Osteoblast (primary cell): Measurements from ENCODE around the gene HCLS1. TPM values are rescaled to one million over a fixed set of nuclear protein-coding genes. Genes with fewer than 3 reads are reported as not detected.

ENCODE experiments used
- DNase-seq: peaks from one replicate; pipeline ENCODE4 v3.0.0; 2011; ENCODE audit warnings: low spot score, mixed read lengths; ENCODE audit not compliant: insufficient read length; ENCODE audit errors: missing footprints
- H2AFZ ChIP-seq: 2 replicates; pipeline ENCODE4 v1.6.0; 2011; ENCODE audit warnings: mild to moderate bottlenecking, low read length
- H3K27ac ChIP-seq: 2 replicates; pipeline ENCODE4 v1.5.1; 2011; ENCODE audit warnings: mild to moderate bottlenecking, low read depth, low read length, moderate library complexity
- H3K27me3 ChIP-seq: 2 replicates; pipeline ENCODE4 v1.6.0; 2012; ENCODE audit warnings: mild to moderate bottlenecking, control low read depth, inconsistent platforms, low read length, moderate library complexity; ENCODE audit not compliant: insufficient read depth
- H3K36me3 ChIP-seq: 2 replicates; pipeline ENCODE4 v1.5.1; 2011; ENCODE audit warnings: mild to moderate bottlenecking, low read length, control low read depth, moderate library complexity; ENCODE audit not compliant: insufficient read depth
- H3K4me1 ChIP-seq: 2 replicates; pipeline ENCODE4 v1.5.1; 2011; ENCODE audit warnings: mild to moderate bottlenecking, low read length, control low read depth, moderate library complexity; ENCODE audit not compliant: insufficient read depth
- H3K4me2 ChIP-seq: 2 replicates; pipeline ENCODE4 v1.6.0; 2011; ENCODE audit warnings: mild to moderate bottlenecking, low read length; ENCODE audit not compliant: insufficient read depth
- H3K4me3 ChIP-seq: fragments of 200-600 bp; sonication (generic); 3 replicates; pipeline ENCODE4 v1.5.1; 2012; ENCODE audit warnings: mild to moderate bottlenecking, low read length, inconsistent platforms; ENCODE audit not compliant: insufficient read depth
- H3K79me2 ChIP-seq: 2 replicates; pipeline ENCODE4 v1.6.0; 2012; ENCODE audit warnings: mild to moderate bottlenecking, low read length, control low read depth, inconsistent platforms; ENCODE audit not compliant: insufficient read depth
- H3K9me3 ChIP-seq: 2 replicates; pipeline ENCODE4 v1.5.1; 2011; ENCODE audit warnings: low read depth, low read length, control low read depth
- H4K20me1 ChIP-seq: 2 replicates; pipeline ENCODE4 v1.6.0; 2012; ENCODE audit warnings: mild to moderate bottlenecking, low read length, control low read depth; ENCODE audit not compliant: insufficient read depth
- CTCF ChIP-seq: IDR thresholded peaks from 2 replicates; pipeline ENCODE4 v1.5.1; 2011; ENCODE audit warnings: mild to moderate bottlenecking, low read depth, low read length, moderate library complexity; ENCODE audit errors: extremely low read depth
- total RNA-seq: library from RNA; depleted of rRNA; stranded (reverse); fragments of >200 nt; gene quantifications from 2 replicates; pipeline ENCODE4 v1.2.3, GENCODE V29; 2012

HCLS1 gene
- total RNA-seq, 1 donor = 2.9 TPM

GRCh38 chr3:121621491-121621890, 39.2 kb downstream of the HCLS1 start:
- Histone ChIP-seq H3K4me1 (no peaks in the 10 kb centered on the region), H3K4me2 (no peak overlapping the region), H3K36me3 (no peaks in the 10 kb centered on the region)

GRCh38 chr3:121619691-121620090, 41.0 kb downstream of the HCLS1 start:
- no peak for DNase-seq
- H3K27ac ChIP-seq = no peak overlapping the region
- H3K9me3 ChIP-seq = no peaks in the 10 kb centered on the region
- no peak overlapping the region for H3K4me2 ChIP-seq
- no peaks in the 10 kb centered on the region for H3K79me2 ChIP-seq
- no peaks in the 10 kb centered on the region for H4K20me1 ChIP-seq
- H3K4me3 ChIP-seq = no peak overlapping the region
- no peak for TF ChIP-seq CTCF
- H3K4me1 ChIP-seq = no peaks in the 10 kb centered on the region
- H2AFZ ChIP-seq = no peak overlapping the region
- H3K36me3 ChIP-seq = no peaks in the 10 kb centered on the region
- H3K27me3 ChIP-seq = peaks cover 4% of the 10 kb centered on the region

More at GRCh38 chr3:121621491-121621890, 39.2 kb downstream of the HCLS1 start:
- H4K20me1 ChIP-seq = no peaks in the 10 kb centered on the region
- H3K9me3 ChIP-seq = no peaks in the 10 kb centered on the region
- peaks cover 4% of the 10 kb centered on the region for H3K27me3 ChIP-seq
- H3K79me2 ChIP-seq = no peaks in the 10 kb centered on the region
- TF ChIP-seq CTCF = no peak
- H3K27ac ChIP-seq = no peak overlapping the region
- H2AFZ ChIP-seq = no peak overlapping the region
- H3K4me3 ChIP-seq = no peak overlapping the region
- no peak for DNase-seq

GRCh38 chr3:121606106-121606505, 54.6 kb downstream of the HCLS1 start:
- no peaks in the 10 kb centered on the region for H4K20me1 ChIP-seq

GRCh38 chr3:121604759-121605158, 55.9 kb downstream of the HCLS1 start:
- no peak overlapping the region for H3K27ac ChIP-seq
- H4K20me1 ChIP-seq = no peaks in the 10 kb centered on the region
- H3K36me3 ChIP-seq = no peaks in the 10 kb centered on the region
- no peak overlapping the region for H3K4me3 ChIP-seq
- DNase-seq = no peak
- no peaks in the 10 kb centered on the region for H3K4me1 ChIP-seq
- no peaks in the 10 kb centered on the region for H3K27me3 ChIP-seq
- H3K9me3 ChIP-seq = no peaks in the 10 kb centered on the region
- H2AFZ ChIP-seq = no peak overlapping the region
- no peak overlapping the region for H3K4me2 ChIP-seq
- H3K79me2 ChIP-seq = no peaks in the 10 kb centered on the region
- no peak for TF ChIP-seq CTCF

More at GRCh38 chr3:121606106-121606505, 54.6 kb downstream of the HCLS1 start:
- H3K27me3 ChIP-seq = no peaks in the 10 kb centered on the region
- H3K79me2 ChIP-seq = no peaks in the 10 kb centered on the region
- H3K9me3 ChIP-seq = no peaks in the 10 kb centered on the region
- H3K4me1 ChIP-seq = no peaks in the 10 kb centered on the region
- H3K36me3 ChIP-seq = no peaks in the 10 kb centered on the region
- H3K27ac ChIP-seq = no peak overlapping the region
- no peak overlapping the region for H3K4me2 ChIP-seq
- H3K4me3 ChIP-seq = no peak overlapping the region
- H2AFZ ChIP-seq = no peak overlapping the region
- TF ChIP-seq CTCF = no peak
- no peak for DNase-seq
